HepG2 (cell line): ENCODE measurements around the gene F12. TPM values are rescaled to one million over a fixed set of nuclear protein-coding genes. Genes with fewer than 3 reads are reported as not detected.

Source experiments
- AHR ChIP-seq: IDR thresholded peaks from 2 replicates; pipeline ENCODE4 v1.6.1; 2018; ENCODE audit warnings: missing genetic modification reagents, missing compliant biosample characterization
- CBX1 ChIP-seq: IDR thresholded peaks from one replicate; pipeline ENCODE4 v1.6.1; 2016; ENCODE audit warnings: antibody characterized with exemption, low read depth
- CEBPG ChIP-seq: IDR thresholded peaks from 2 replicates; pipeline ENCODE4 v1.6.1; 2016
- CHCHD3 ChIP-seq: sonication (generic); formaldehyde crosslinking; IDR thresholded peaks from 2 replicates; pipeline ENCODE4 v1.8.0; 2022; ENCODE audit warnings: mild to moderate bottlenecking, missing genetic modification reagents, moderate library complexity
- CSRNP1 ChIP-seq: sonication (generic); formaldehyde crosslinking; IDR thresholded peaks from 2 replicates; pipeline ENCODE4 v1.8.1; 2023; ENCODE audit warnings: mild to moderate bottlenecking, missing genetic modification reagents
- JUN ChIP-seq: sonication (generic); formaldehyde crosslinking; IDR thresholded peaks from 2 replicates; pipeline ENCODE4 v1.4.0; 2020; ENCODE audit warnings: mild to moderate bottlenecking, missing genetic modification reagents
- NFAT5 ChIP-seq: sonication (generic); formaldehyde crosslinking; IDR thresholded peaks from 2 replicates; pipeline ENCODE4 v1.4.0; 2020; ENCODE audit warnings: missing genetic modification reagents
- PAWR ChIP-seq: sonication (generic); formaldehyde crosslinking; IDR thresholded peaks from 2 replicates; pipeline ENCODE4 v1.4.0; 2020; ENCODE audit warnings: missing genetic modification reagents, mild to moderate bottlenecking, borderline replicate concordance
- PAX8 ChIP-seq: sonication (generic); formaldehyde crosslinking; IDR thresholded peaks from 2 replicates; pipeline ENCODE4 v1.8.0; 2022; ENCODE audit warnings: mild to moderate bottlenecking, missing genetic modification reagents, borderline replicate concordance
- RAD21 ChIP-seq: fragments of 450-650 bp; formaldehyde crosslinking; IDR thresholded peaks from 2 replicates; pipeline ENCODE4 v1.5.0; 2020; ENCODE audit warnings: mild to moderate bottlenecking
- STAT5B ChIP-seq: sonication (generic); formaldehyde crosslinking; IDR thresholded peaks from 2 replicates; pipeline ENCODE4 v1.4.0; 2020; ENCODE audit warnings: missing genetic modification reagents
- TFAP4 ChIP-seq: sonication (generic); IDR thresholded peaks from 2 replicates; pipeline ENCODE4 v1.6.1; 2016; ENCODE audit warnings: low read depth, borderline replicate concordance
- ZBTB25 ChIP-seq: IDR thresholded peaks from 2 replicates; pipeline ENCODE4 v1.6.1; 2018; ENCODE audit warnings: missing genetic modification reagents
- ZBTB4 ChIP-seq: sonication (generic); formaldehyde crosslinking; IDR thresholded peaks from 2 replicates; pipeline ENCODE4 v1.4.0; 2020; ENCODE audit warnings: missing genetic modification reagents, mild to moderate bottlenecking, borderline replicate concordance
- ZBTB7A ChIP-seq: sonication (generic); formaldehyde crosslinking; IDR thresholded peaks from 2 replicates; pipeline ENCODE4 v1.8.0; 2022; ENCODE audit warnings: mild to moderate bottlenecking, missing genetic modification reagents
- ZNF224 ChIP-seq: sonication (generic); formaldehyde crosslinking; IDR thresholded peaks from 2 replicates; pipeline ENCODE4 v1.5.0; 2020; ENCODE audit warnings: mild to moderate bottlenecking, missing genetic modification reagents
- ZNF337 ChIP-seq: sonication (generic); formaldehyde crosslinking; IDR thresholded peaks from 2 replicates; pipeline ENCODE4 v1.5.1; 2020; ENCODE audit warnings: missing genetic modification reagents, low read depth, mild to moderate bottlenecking, borderline replicate concordance
- ZNF614 ChIP-seq: IDR thresholded peaks from 2 replicates; pipeline ENCODE4 v1.6.1; 2018; ENCODE audit warnings: missing biosample characterization, missing genetic modification reagents, inconsistent platforms, borderline replicate concordance
- polyA plus RNA-seq, 8 experiments: library from polyadenylated mRNA; depleted of rRNA in 3 of 8; stranded (reverse) in 7 of 8; unstranded in 1 of 8; fragments of >200 nt; fragmentation: Illumina TruSeq in 4 of 8; extraction: Trizol in 4 of 8; gene quantifications; 2 replicates each; pipeline versions ENCODE4 v1.2.1 to v1.2.3, GENCODE V29; 2011 to 2016; ENCODE audit warnings: low read depth in 4 of 8, missing spikeins in 1 of 8, mixed read lengths in 1 of 8; ENCODE audit not compliant: insufficient read depth in 1 of 8
- total RNA-seq, 5 experiments: library from RNA; depleted of rRNA; stranded (reverse); fragments of >200 nt; fragmentation: Illumina TruSeq; extraction: Trizol; gene quantifications; 2 replicates each; pipeline ENCODE4 v1.2.3, GENCODE V29; 2016; ENCODE audit warnings: low read depth in 1 of 5

Gene F12
- total and polyA plus RNA-seq, 2 of the 13 experiments (the other 11 are each of a cell fraction or from before 2014, with no cell fraction given): 2.5 to 3.0 TPM

GRCh38 chr5:177370488-177371119 is 38.8 kb downstream of the F12 start (continued):
- TF ChIP-seq CEBPG (CRISPR knock-in tag): no peak
- TF ChIP-seq PAX8 (CRISPR knock-in tag): no peak
- TF ChIP-seq AHR (CRISPR knock-in tag): no peak
- TF ChIP-seq JUN (CRISPR knock-in tag): no peak
- no peak for TF ChIP-seq TFAP4
- TF ChIP-seq ZNF614: peak; percentile 59; the same call in 1 of the 2 replicates
- no peak for TF ChIP-seq ZNF337 (CRISPR knock-in tag)
- no peak for TF ChIP-seq PAWR (CRISPR knock-in tag)
- peak; percentile 95 for TF ChIP-seq RAD21
- TF ChIP-seq ZBTB4 (CRISPR knock-in tag): 0 out of 2 replicates have a peak, but pooled peaks have one; percentile 10
- TF ChIP-seq CHCHD3 (CRISPR knock-in tag): peak; percentile 76; the same call in 1 of the 2 replicates
- TF ChIP-seq ZNF224: no peak
- no peak for TF ChIP-seq NFAT5 (CRISPR knock-in tag)
- peak; percentile 50; the same call in 1 of the 2 replicates for TF ChIP-seq CSRNP1 (CRISPR knock-in tag)
- TF ChIP-seq CBX1: no peak
- peak; percentile 64; the same call in 1 of the 2 replicates for TF ChIP-seq ZBTB7A (CRISPR knock-in tag)
- peak; percentile 90 for TF ChIP-seq ZBTB25 (CRISPR knock-in tag)
- TF ChIP-seq STAT5B: no peak
